Mammary epithelial cell (primary cell): ENCODE results near the gene DACH1.

Experiments used
- EZH2 ChIP-seq: IDR thresholded peaks from 2 replicates; pipeline ENCODE4 v1.6.1; 2012; ENCODE audit warnings: low read length, inconsistent platforms, borderline replicate concordance
- TF ChIP-seq, protein P1 (sequence below), 2 donors: IDR thresholded peaks in 1 of 2; conservative IDR thresholded peaks in 1 of 2; 2 replicates each; pipeline ENCODE4 v1.5.1; 2011 to 2012; ENCODE audit warnings: inconsistent platforms in 2 of 2, low read length in 2 of 2, mild to moderate bottlenecking in 2 of 2, control low read depth in 1 of 2, low read depth in 1 of 2; ENCODE audit not compliant: insufficient read depth in 1 of 2; ENCODE audit errors: extremely low read depth in 1 of 2

DNA sequence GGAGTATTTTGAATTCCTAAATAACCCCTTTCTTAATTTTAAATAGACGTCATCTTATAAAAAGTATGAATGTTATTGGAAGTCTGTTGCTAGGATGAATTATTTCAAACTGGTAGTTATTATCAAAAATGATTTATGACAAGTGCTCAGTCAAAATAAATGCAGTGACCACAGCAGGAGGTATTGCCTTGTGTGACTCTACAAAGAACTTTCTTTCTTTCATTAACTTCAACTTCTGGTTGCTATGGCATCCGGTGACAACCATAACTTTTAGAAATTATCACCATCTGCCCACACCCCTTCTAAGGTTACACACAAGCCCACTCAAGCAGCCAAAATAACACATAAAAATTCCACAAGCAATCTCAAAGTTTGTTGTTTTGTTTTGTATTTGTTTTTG, 189.9 kb downstream of the DACH1 start:
- TF ChIP-seq, protein P1, sequence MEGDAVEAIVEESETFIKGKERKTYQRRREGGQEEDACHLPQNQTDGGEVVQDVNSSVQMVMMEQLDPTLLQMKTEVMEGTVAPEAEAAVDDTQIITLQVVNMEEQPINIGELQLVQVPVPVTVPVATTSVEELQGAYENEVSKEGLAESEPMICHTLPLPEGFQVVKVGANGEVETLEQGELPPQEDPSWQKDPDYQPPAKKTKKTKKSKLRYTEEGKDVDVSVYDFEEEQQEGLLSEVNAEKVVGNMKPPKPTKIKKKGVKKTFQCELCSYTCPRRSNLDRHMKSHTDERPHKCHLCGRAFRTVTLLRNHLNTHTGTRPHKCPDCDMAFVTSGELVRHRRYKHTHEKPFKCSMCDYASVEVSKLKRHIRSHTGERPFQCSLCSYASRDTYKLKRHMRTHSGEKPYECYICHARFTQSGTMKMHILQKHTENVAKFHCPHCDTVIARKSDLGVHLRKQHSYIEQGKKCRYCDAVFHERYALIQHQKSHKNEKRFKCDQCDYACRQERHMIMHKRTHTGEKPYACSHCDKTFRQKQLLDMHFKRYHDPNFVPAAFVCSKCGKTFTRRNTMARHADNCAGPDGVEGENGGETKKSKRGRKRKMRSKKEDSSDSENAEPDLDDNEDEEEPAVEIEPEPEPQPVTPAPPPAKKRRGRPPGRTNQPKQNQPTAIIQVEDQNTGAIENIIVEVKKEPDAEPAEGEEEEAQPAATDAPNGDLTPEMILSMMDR (conservative IDR thresholded peaks at IDR 0.05 in 1 of 2, IDR thresholded peaks at IDR 0.05 in 1 of 2; ENCODE audit: extremely low read depth in 1 of 2, insufficient read depth in 1 of 2, low read depth in 1 of 2, low read length in 2 of 2): no peak
- no peak for TF ChIP-seq EZH2
